ENCODE data around the gene LCN6. TPM values are rescaled to one million over a fixed set of nuclear protein-coding genes. Genes with fewer than 3 reads are reported as not detected.

The LCN6 gene
- total RNA-seq, 1 experiment from 2014 or later = not detected

DNA sequence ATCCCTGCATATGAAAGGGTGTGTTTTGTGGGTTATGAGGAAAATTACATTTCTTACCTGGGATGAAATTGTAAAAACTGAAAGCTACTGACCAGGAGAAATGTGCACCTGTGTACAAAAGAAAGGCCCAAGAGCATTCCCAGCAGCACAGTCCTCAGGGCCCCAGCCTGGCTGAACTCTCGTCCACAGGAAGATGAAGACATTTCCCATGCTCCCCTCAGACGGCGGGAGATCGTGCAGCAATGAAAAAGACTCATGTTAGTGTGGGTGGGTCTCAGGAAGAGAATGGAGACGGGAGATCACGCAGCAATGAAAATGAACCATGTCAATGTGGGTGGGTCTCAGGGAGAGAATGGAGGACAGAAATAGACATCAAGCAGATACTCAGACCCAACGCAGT is 28.6 kb upstream of the LCN6 start:
- Histone ChIP-seq H2AK5ac (ENCODE audit: insufficient read length, low read length) (no peak overlapping the region), H3K4ac (ENCODE audit: low read depth, low read length) (no peak overlapping the region), H3K9ac (ENCODE audit: extremely low read depth, insufficient read length, low read length) (no peak overlapping the region), H2BK5ac (ENCODE audit: insufficient read length, low read length) (no peak overlapping the region), H2BK20ac (ENCODE audit: low read depth, low read length, poor library complexity, severe bottlenecking) (no peak overlapping the region), H2AFZ (ENCODE audit: low read length) (no peak overlapping the region), H3K9me3 (ENCODE audit: control insufficient read depth, low read depth, low read length) (no peaks in the 10 kb centered on the region), H3K23ac (ENCODE audit: insufficient read length, low read depth, low read length) (no peak overlapping the region), H2BK15ac (ENCODE audit: low read depth, low read length) (no peak overlapping the region), H3K18ac (ENCODE audit: insufficient read length, low read depth, low read length) (no peak overlapping the region), H4K20me1 (ENCODE audit: control insufficient read depth, insufficient read depth, insufficient read length) (no peaks in the 10 kb centered on the region), H4K8ac (replicated peaks; ENCODE audit: insufficient read length, low read depth, low read length) (no peak overlapping the region), H2BK120ac (ENCODE audit: low read depth, low read length, poor library complexity, severe bottlenecking) (no peak overlapping the region), H4K91ac (ENCODE audit: insufficient read length, low read depth, low read length) (no peak overlapping the region), H3K4me2 (ENCODE audit: insufficient read depth, insufficient read length, low read length) (no peak overlapping the region), H3K27ac (ENCODE audit: insufficient read length, low read depth, low read length) (no peak overlapping the region), H3K56ac (ENCODE audit: insufficient read length, low read depth, low read length) (no peak overlapping the region), H3K79me1 (ENCODE audit: insufficient read depth, low read depth, low read length, poor library complexity, severe bottlenecking) (no peaks in the 10 kb centered on the region), H3K14ac (ENCODE audit: insufficient read depth, low read length) (no peak overlapping the region), H3K79me2 (ENCODE audit: insufficient read depth, low read length) (no peaks in the 10 kb centered on the region), H3K23me2 (ENCODE audit: insufficient read length, low read depth, low read length, poor library complexity, severe bottlenecking) (no peaks in the 10 kb centered on the region), H4K5ac (ENCODE audit: insufficient read length, low read depth, low read length) (no peak overlapping the region), H2BK12ac (ENCODE audit: insufficient read length, low read depth, low read length) (no peak overlapping the region), H3K27me3 (ENCODE audit: insufficient read depth, low read length) (no peaks in the 10 kb centered on the region; the same call in 1 of the 2 replicates), H3T11ph (ENCODE audit: low read length) (no peak overlapping the region), H3K4me1 (ENCODE audit: insufficient read depth, low read length) (no peaks in the 10 kb centered on the region)
- WGBS (ENCODE audit: extremely low coverage, insufficient read length, low lambda C conversion rate) = no CpG with 5 or more reads among the region's 7 CpGs
- no peak for DNase-seq
- TF ChIP-seq, protein P1, sequence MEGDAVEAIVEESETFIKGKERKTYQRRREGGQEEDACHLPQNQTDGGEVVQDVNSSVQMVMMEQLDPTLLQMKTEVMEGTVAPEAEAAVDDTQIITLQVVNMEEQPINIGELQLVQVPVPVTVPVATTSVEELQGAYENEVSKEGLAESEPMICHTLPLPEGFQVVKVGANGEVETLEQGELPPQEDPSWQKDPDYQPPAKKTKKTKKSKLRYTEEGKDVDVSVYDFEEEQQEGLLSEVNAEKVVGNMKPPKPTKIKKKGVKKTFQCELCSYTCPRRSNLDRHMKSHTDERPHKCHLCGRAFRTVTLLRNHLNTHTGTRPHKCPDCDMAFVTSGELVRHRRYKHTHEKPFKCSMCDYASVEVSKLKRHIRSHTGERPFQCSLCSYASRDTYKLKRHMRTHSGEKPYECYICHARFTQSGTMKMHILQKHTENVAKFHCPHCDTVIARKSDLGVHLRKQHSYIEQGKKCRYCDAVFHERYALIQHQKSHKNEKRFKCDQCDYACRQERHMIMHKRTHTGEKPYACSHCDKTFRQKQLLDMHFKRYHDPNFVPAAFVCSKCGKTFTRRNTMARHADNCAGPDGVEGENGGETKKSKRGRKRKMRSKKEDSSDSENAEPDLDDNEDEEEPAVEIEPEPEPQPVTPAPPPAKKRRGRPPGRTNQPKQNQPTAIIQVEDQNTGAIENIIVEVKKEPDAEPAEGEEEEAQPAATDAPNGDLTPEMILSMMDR (conservative IDR thresholded peaks at IDR 0.05) = no peak
- H3K36me3 Mint-ChIP-seq (ENCODE audit: insufficient read depth in 1 of 3, low read depth in 3 of 3) = peaks cover 7 to 11% (median 11%) of the 10 kb centered on the region in 3 experiments
- H3K27me3 Mint-ChIP-seq (ENCODE audit: low read depth) = peaks cover 62% of the 10 kb centered on the region
- H3K4me1 Mint-ChIP-seq = peaks cover 0 to 3% of the 10 kb centered on the region in 2 experiments; a peak in 3 of 4 replicates
- H3K27ac Mint-ChIP-seq = no peak overlapping the region
- H3K4me3 Mint-ChIP-seq = no peak overlapping the region
- peaks cover 24 to 26% of the 10 kb centered on the region in 2 experiments for H3K9me3 Mint-ChIP-seq
